TTC549 (cell line): ENCODE measurements around the gene FMNL2.

Source experiments
- FAIRE-seq: peaks from 2 replicates; lab custom pipeline; 2012; peaks lifted over from hg19 to GRCh38; lab: Jason Lieb, UNC

The FMNL2 gene

GRCh38 chr2:152620208-152620607 is 285.2 kb downstream of the FMNL2 start:
- FAIRE-seq = no peak

- no peak for FAIRE-seq
These were observed 286.0 kb downstream of the FMNL2 start for GRCh38 chr2:152620985-152621384.

DNA sequence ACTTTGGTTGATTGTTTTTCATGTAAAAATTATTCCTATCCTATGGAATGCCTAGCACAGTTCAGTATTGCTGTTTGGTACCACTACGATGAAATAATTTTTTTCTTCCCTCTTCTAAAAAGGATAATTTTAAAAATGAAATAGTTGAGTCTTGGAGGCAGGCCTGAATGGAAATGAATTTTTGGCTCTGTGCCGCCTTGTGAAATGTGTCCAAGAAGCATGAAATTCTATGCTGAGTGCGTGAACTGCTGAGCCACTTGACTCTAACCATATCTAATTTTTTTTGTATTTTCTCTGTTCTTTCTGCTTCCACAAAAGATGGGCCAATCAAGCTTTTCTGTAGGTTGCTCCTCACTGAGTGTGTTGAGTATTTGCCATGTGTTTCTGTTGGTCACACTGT is 287.2 kb downstream of the FMNL2 start:
- FAIRE-seq = no peak

GRCh38 chr2:152623076-152623740 is 288.2 kb downstream of the FMNL2 start:
- FAIRE-seq = no peak

DNA sequence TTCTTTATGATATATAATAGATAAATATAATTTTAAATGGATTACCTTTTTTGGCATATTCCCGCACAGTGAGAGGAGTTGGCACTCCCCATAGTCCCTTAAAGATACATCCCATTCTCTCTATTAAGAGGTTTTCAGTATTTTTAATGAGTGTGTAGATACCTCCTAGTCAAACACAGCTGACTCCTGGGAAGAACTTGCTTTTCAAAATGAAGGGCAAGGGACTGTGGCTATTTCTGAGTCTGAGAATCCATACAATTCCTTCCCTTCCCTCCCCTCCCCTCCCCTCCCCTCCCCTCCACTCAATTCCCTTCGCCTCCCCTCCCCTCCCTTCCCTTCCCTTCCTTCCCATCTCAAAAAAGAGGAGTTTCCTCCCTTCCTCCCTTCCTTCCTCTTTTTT is 288.8 kb downstream of the FMNL2 start:
- no peak for FAIRE-seq

DNA sequence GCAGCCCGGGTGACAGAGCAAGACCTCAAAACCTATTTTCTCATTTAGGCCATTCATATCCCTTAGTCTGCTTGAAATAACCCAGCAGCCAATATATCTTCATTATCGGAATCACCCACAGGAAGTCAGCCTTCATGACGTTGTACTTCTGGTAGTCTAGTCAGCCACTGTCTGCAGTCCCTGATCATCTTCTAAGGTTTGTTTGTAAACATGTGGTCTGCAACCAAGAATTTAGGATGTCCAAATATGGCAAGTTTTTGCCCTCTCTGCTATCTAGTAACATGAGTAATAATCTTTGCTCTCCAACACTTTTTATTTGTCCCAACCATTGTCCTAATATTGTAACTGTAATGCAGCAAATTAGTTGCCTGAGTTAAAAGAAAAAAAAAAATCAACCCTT is 289.8 kb downstream of the FMNL2 start:
- FAIRE-seq = no peak

GRCh38 chr2:152626911-152627339 is 292.0 kb downstream of the FMNL2 start:
- FAIRE-seq = no peak

DNA sequence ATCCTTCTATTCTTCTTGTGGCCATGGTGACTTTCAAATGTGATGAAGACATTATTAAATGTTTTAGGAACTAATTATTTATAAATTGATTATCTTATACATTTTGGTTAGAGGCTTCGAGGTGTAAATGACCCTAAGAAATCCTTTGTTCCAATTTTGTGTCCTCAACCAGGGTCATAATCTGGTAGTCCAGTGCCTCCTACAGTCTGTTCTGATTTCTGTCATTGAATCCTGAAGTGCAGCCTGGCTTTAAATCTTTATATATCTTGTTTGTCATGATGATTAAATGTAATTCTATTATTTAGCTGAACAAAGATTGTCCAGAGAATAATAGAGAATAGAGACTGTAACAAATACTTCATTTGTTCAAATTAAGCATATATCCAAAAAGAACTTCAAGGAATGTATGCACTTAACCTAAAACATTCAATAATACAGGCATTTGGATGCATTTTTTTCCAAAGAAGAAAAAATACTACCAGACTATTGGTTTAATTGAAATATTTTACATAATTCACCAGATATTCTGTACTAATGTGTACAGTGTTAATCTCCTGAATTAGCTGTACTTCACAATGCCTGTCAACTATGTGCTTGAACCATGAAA is 292.5 kb downstream of the FMNL2 start:
- peak; percentile 83 for FAIRE-seq

DNA sequence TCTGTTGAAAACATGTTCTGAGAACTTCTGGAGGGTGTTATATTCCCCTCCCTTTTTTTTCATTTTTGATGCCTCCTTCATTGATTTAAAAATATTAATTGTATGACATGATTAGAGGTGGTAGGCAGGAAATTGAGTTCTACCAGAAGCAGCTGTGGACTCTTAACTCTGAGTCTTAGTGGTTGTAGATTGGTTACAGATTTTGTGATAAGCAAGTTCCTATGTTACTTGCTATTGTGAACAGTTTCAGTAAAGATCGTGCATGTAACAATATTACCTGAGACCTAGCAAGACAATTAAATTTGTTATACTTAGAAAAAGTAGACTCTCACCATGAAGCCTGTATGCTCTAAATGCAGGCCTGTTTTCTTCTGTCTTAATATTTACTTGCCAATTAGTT is 294.2 kb downstream of the FMNL2 start:
- no peak for FAIRE-seq

- FAIRE-seq = no peak
These were observed 295.5 kb downstream of the FMNL2 start for GRCh38 chr2:152630466-152630865.

GRCh38 chr2:152632736-152633135 is 297.8 kb downstream of the FMNL2 start:
- FAIRE-seq = no peak

DNA sequence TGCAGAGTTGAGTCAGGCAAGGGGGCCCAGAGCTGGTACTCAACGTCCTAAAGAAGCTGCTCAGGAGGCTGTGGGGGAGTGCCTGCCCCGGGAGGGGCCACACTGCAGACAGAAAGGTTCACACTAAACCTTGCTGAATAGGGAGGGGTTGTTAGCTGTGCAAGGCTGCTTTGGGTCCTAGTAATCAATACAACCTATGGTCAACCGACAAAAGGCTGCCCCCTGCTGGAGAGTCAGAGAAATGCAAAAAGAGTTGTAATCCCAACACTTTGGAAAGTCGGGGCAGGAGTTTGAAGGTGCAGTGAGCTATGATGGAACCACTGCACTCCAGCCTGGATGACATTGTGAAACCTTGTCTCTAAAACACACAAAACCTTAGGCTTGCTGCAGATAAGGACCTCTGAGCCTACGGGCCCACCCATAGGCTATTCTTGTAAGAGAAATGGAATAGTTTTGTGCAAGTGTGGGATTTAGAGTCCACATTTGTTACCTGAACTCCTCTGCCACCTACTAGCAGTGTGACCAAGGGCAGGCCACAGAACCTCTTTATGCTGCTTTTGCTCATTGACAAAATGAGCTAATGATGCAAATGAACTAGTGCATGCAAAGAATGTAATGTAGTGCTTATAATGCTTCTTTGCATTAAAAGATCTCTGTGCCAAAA is 300.8 kb downstream of the FMNL2 start:
- no peak for FAIRE-seq

- FAIRE-seq = no peak
These were observed 302.3 kb downstream of the FMNL2 start for GRCh38 chr2:152637251-152637650.

- no peak for FAIRE-seq
These were observed 303.1 kb downstream of the FMNL2 start for GRCh38 chr2:152638056-152638455.

DNA sequence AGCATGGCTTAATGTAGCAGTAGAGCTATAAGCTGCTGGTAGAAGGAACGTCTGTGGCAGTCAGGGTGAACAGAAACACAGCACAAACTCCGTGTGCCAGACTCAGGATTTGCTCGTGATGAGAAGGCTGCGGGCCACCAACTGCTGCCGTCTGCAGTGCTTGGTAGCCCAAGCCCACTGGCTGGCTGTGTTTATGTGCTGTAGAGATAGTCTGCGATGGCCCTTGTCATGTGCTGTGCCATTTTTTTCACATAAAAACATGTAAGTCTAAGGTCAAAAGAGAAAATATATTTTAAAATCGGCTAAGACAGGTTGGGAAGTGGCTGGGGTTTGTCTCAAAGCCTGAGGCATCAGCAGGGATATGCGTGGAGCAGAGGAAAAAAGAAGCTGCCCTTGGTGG is 303.6 kb downstream of the FMNL2 start:
- no peak for FAIRE-seq

DNA sequence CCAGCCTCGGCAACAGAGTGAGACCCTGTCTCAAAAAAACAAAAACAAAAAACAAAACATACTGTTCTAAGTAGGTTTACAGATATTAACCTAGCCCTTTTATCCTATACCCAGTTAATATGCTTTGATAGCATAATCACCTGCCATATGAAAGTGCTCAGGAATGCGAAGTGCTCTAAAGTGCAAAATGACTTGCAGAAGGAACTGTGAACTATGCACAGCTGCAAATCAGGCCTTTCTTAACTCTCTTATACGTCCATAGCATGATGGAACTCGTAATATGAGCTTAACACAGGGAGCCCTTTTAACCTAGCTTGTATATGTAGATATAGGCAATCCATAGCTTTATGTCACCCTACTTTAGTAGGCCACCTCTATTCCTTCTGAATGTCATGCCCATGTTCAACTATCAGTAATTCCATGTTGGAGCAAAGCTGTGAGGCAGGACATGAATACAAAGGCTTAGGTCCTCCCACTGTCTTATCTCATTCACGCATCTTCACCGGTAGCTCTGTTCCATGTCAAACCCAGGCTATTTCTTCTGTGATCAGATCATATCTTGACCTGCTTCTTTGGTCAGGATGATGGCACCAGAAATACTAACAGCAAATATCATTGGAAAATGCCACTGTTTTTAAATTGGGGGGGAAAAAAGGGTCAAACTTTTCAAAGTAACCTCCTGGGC is 309.4 kb downstream of the FMNL2 start:
- no peak for FAIRE-seq

GRCh38 chr2:152646264-152646663 is 311.3 kb downstream of the FMNL2 start:
- FAIRE-seq = no peak

DNA sequence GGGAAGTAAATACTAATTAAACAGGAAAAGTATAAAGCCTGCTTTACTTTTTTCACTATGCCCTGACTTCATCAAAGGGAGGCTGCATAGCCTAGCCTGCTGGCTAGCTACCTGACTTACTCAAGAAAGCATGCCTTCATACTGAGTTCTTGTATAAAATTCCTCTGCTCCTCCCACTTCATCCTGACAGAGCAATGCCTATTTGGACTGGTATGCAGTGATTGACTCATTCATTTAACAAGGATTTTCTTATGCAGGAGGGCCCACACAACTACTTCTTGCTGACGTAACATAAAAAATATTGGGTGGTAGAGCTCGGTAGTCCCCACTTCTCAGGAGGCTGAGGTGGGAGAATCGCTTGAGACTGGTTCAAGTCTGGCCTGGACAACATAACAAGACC is 311.8 kb downstream of the FMNL2 start:
- no peak for FAIRE-seq

GRCh38 chr2:152647552-152647951 is 312.6 kb downstream of the FMNL2 start:
- no peak for FAIRE-seq

DNA sequence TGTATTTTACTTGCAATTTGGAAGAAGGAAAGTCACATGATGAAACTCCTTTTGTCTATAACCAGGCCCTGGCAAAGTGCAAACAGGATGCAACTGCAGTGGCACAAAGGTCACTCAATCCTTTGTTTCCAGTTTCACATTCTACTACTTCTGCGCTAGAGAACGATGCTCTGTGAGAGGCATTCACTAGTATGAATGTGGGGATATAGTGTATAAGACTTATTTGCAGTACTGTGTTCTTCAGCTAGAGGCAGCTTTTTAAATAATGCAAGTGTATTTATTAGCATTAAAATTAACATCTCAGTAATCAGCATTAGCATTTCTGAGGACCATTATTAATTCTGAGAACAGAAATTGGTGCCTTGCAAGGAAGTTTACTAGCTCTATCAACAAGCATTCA is 313.4 kb downstream of the FMNL2 start:
- no peak for FAIRE-seq

DNA sequence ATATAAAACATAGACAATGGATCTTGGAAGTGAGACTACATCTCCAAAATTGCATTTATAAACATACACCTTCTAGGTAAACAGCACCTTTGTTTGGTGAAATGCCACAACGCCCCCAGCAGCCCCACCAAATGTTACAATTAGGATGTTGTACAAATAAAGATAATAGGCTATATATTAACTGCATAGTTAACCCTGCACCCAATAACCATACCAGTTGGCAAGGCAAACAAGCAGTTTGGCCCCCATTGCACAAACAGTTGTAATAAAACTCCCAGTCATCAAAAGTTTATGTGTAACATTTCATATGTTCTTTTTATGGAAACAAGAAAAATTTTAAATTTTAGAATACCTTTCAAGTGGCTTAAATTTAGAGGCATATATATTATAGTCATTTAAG is 315.0 kb downstream of the FMNL2 start:
- no peak for FAIRE-seq

DNA sequence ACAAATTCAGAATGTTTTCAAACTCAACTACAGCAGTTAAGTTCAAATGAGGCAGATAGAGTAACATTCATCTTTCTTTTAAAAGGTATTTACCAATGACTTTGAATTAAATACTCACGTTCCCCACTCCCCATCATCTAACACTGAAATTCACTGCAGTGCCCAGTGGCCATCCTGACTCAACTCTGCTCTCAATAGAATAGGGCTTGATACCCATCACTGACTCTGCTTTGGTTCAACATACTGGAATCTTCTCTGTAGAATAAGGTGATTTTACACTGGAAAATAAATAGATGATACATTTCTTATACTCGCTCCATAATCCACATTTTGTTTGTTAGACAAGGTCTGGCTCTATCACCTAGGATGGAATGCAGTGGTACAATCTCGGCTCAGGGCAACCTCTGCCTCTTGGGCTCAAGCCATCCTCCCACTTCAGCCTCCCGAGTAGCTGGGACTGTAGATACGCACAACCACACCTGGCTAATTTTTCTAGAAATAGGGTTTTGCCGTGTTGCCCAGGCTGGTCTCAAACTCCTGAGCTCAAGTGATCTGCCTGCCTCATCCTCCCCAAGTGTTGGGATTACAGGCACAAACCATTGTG is 315.9 kb downstream of the FMNL2 start:
- FAIRE-seq = no peak

DNA sequence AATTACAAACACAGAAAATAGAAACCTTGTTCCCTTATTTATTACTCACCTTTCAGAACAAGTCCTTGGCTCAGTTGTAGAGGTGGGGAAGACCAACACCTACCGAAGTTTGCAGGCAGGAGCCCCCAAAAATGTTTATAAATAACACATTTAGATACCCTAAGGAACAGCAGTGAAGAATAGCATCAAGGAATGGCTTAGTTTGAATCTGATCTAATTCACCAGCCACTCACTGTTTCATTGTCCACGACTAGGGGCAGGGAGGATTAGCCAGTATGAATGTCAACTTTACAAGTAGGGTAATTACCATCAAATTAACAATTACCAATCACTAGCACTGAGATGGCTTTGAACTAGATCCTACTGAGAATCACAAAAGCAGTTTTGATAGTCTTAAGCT is 316.9 kb downstream of the FMNL2 start:
- no peak for FAIRE-seq
